ENCODE measurements around the gene FOXD1. TPM values are rescaled to one million over a fixed set of nuclear protein-coding genes. Genes with fewer than 3 reads are reported as not detected.

Gene FOXD1
- total and polyA plus RNA-seq, 8 donors = 0.06 to 0.14 (median 0.12) TPM; not detected in 5

DNA sequence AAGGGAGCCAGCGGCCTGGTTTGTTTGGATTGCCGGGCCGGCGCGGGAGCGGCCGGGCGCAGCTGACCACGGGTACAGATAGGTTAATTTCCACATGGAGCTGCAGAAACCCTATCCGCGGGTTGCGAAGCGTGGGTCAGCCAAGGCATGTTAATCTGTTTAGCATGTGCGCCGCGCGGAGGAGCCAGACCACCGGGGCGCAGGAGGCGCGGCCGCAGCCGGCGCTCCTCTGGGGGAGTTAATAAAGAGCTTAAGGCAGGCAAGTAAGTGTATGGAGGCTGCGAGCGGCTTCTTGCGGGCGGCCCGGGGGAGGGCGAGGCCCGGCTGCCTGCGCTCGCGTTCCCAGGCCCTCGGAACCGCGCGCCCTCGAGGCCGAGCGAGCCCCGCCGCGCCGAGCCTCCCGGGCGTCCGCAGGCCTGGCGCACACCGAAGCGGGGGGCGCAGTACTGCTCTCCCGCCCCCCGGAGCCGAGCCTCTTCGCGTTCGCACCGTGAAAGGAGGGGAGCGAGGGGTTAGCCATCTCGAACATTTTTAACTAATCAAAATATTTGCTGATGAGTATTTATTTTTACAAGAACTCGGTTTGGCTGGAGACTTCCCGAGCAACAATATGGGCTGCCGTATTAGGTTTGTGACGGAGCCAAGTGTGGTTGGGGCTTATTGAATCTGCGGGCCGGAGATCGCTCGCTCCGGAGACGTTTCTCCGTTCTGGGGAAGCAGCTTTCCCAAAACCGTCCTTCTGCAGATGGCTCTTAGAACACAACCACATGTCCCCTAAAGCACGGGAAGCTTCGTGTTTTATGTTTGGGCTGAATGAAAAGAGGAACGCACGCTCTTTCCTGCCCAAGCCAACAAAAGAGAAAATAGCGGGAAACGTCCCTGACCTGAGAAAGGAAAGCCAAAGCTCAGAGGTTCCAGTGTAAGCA is 28.8 kb downstream of the FOXD1 start:
- TF ChIP-seq, protein P1, sequence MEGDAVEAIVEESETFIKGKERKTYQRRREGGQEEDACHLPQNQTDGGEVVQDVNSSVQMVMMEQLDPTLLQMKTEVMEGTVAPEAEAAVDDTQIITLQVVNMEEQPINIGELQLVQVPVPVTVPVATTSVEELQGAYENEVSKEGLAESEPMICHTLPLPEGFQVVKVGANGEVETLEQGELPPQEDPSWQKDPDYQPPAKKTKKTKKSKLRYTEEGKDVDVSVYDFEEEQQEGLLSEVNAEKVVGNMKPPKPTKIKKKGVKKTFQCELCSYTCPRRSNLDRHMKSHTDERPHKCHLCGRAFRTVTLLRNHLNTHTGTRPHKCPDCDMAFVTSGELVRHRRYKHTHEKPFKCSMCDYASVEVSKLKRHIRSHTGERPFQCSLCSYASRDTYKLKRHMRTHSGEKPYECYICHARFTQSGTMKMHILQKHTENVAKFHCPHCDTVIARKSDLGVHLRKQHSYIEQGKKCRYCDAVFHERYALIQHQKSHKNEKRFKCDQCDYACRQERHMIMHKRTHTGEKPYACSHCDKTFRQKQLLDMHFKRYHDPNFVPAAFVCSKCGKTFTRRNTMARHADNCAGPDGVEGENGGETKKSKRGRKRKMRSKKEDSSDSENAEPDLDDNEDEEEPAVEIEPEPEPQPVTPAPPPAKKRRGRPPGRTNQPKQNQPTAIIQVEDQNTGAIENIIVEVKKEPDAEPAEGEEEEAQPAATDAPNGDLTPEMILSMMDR (IDR thresholded peaks at IDR 0.05) = no peak
- no peak overlapping the region for H3K27ac ChIP-seq
- DNase-seq (peak in 2 of 6 donors; percentile 60 to 61), FAIRE-seq (no peak), ATAC-seq (peak in 3 of 4 donors; percentile 37 to 49 (median 46))
- no peaks in the 10 kb centered on the region for H3K9me3 ChIP-seq
- H3K4me3 ChIP-seq = peak overlapping the region in 3 of 4 donors; percentile 5 to 31 (median 18)
- intact Hi-C loops (cut with DNase I) = no loop called here
- peaks cover 0 to 40% (median 7%) of the 10 kb centered on the region in 4 donors for H3K27me3 ChIP-seq
- no peaks in the 10 kb centered on the region for H3K36me3 ChIP-seq
- 5 to 8% methylated on average over 79 of the region's 79 CpGs for WGBS, 2 donors
- peaks cover 0 to 9% (median 0%) of the 10 kb centered on the region in 3 donors for H3K4me1 ChIP-seq

DNA sequence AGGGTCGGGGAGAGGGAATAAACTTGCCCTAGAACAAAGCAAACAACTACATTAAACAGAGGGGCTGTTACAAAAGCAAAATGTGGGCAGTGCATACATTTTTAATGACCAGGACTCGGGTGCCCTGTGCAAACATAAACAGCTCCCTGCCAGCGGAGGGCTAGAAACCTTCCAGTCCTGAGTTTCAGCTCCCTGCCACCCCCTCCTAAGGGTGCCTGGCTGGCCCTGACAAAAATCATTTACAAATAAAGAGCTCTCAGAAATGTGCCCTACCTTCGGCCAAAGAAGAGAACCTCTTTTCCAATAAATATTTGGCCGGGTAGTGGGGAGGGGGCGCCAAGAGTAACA is 29.5 kb downstream of the FOXD1 start:
- DNase-seq (no peak), FAIRE-seq (no peak), ATAC-seq (no peak)
- Histone ChIP-seq H3K27ac (no peak overlapping the region), H3K4me3 (peak overlapping the region in 1 of 4 donors; percentile 31), H3K36me3 (no peaks in the 10 kb centered on the region), H3K4me1 (peaks cover 0 to 6% (median 0%) of the 10 kb centered on the region in 3 donors), H3K27me3 (peaks cover 0 to 40% (median 7%) of the 10 kb centered on the region in 4 donors), H3K9me3 (no peaks in the 10 kb centered on the region)
- WGBS, 2 donors = 38 to 43% methylated on average over 6 of the region's 6 CpGs
- TF ChIP-seq, protein P1 (IDR thresholded peaks at IDR 0.05) = no peak
- intact Hi-C loops (cut with DNase I) = no loop called here

DNA sequence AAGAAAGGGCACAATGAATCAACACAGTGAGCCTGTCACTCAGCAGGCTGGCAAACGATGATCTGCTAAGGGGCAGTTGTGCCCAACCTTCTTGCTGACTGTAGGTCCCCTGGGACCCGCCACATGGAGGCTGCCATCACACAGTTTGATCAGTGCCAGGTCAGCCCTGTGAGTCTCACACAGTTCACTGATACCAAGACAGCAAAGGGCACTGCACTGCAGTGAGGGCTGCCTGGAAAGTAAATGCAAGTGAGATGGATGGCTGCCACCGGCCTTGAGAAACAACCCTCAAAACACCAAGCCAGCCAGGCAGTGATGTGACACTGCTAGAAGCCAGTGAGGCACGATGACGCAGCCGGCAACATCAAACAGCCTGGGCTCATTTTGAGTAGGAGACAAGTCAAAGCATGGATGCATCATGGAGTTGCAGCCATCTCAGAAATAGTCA is 30.3 kb downstream of the FOXD1 start:
- ATAC-seq (no peak), FAIRE-seq (no peak), DNase-seq (no peak)
- Histone ChIP-seq H3K27ac (no peak overlapping the region), H3K36me3 (no peaks in the 10 kb centered on the region), H3K4me1 (peaks cover 0 to 6% (median 0%) of the 10 kb centered on the region in 3 donors), H3K9me3 (no peaks in the 10 kb centered on the region), H3K27me3 (peaks cover 0 to 40% (median 7%) of the 10 kb centered on the region in 4 donors), H3K4me3 (no peak overlapping the region)
- 78 to 79% methylated on average over 6 of the region's 6 CpGs for WGBS, 2 donors
- intact Hi-C loops (cut with DNase I) = no loop called here
- TF ChIP-seq, protein P1 (IDR thresholded peaks at IDR 0.05) = no peak

DNA sequence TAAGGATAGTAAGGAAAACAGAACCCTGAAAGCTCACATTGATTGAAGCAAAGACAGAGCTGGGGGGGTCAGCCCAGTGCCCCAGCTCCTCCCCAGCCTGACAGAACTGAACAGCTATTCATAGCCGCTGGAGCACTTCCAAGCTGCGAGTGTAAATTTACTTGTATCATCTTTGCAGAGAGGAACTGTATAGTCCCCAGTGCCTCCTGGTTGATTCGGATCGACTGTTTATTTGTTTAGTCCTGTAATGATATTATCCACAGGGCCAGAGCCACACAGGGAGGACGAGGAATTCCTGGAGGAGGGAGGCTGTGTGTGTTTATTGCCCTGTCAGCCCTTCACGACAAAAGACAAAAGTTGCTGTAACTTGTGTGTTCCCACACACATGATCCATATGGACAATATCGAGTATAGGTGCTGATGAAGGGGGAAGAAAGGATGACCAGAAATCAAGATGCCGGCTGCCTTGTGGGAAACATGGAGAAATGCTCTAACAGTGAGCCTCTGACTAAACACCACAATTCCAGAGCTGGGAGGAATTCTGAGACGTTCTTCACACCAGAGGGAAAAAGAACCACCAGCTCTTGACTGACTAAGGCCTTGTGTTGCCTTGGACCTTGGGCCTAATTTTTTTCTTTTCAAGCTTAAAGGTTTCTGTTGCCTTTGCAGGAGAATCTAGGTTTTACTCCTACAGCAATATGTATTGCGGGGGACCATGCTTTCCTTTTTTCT is 31.1 kb downstream of the FOXD1 start:
- H3K36me3 ChIP-seq = no peaks in the 10 kb centered on the region
- no peak overlapping the region for H3K27ac ChIP-seq
- peaks cover 0 to 40% (median 7%) of the 10 kb centered on the region in 4 donors for H3K27me3 ChIP-seq
- DNase-seq = no peak
- no peak for ATAC-seq
- TF ChIP-seq, protein P1 (IDR thresholded peaks at IDR 0.05) = no peak
- intact Hi-C loops (cut with DNase I) = no loop called here
- H3K4me1 ChIP-seq = peaks cover 0 to 6% (median 0%) of the 10 kb centered on the region in 3 donors
- FAIRE-seq = no peak
- H3K9me3 ChIP-seq = no peaks in the 10 kb centered on the region
- no peak overlapping the region for H3K4me3 ChIP-seq
- WGBS, 2 donors = 62 to 63% methylated on average over 10 of the region's 10 CpGs

Measured in pancreas (tissue), 10 donors.